Lung (tissue), 12 donors: ENCODE measurements around the gene AGBL4. TPM values are rescaled to one million over a fixed set of nuclear protein-coding genes. Genes with fewer than 3 reads are reported as not detected.

Source experiments
- ATAC-seq: fragments of 200-7000 bp; cut with Tn5 transposase; one replicate; pipeline ENCODE4 v1.9.1; 2020; ENCODE audit warnings: moderate number of reproducible peaks; ENCODE audit not compliant: insufficient read depth, low FRiP score
- DNase-seq, 3 donors: peaks; one replicate each; pipeline ENCODE4 v3.0.0-alpha.2; 2013 to 2017
- H3K27ac ChIP-seq, 2 donors: one replicate each; pipeline ENCODE4 v1.5.1; 2013; ENCODE audit warnings: mild to moderate bottlenecking in 2 of 2, moderate library complexity in 2 of 2, control low read depth in 1 of 2, inconsistent platforms in 1 of 2, low read depth in 1 of 2, low read length in 1 of 2
- H3K27me3 ChIP-seq, 3 donors: one replicate each; pipeline ENCODE4 v1.5.1; 2013; ENCODE audit warnings: low read length in 2 of 3; ENCODE audit not compliant: control insufficient read depth in 3 of 3, insufficient read depth in 3 of 3
- H3K36me3 ChIP-seq, 4 donors: one replicate each; pipeline ENCODE4 v1.5.1; 2013; ENCODE audit warnings: low read length in 4 of 4, mild to moderate bottlenecking in 1 of 4, moderate library complexity in 1 of 4; ENCODE audit not compliant: control insufficient read depth in 4 of 4, insufficient read depth in 4 of 4
- H3K4me1 ChIP-seq, 5 donors: one replicate each; pipeline ENCODE4 v1.5.1; 2013; ENCODE audit warnings: low read length in 5 of 5, mild to moderate bottlenecking in 2 of 5, moderate library complexity in 1 of 5; ENCODE audit not compliant: control insufficient read depth in 5 of 5, insufficient read depth in 5 of 5
- H3K4me3 ChIP-seq: one replicate; pipeline ENCODE4 v1.5.1; 2013; ENCODE audit warnings: mild to moderate bottlenecking, control low read depth, moderate library complexity
- H3K9ac ChIP-seq, 2 donors: one replicate each; pipeline ENCODE4 v1.5.1; 2013; ENCODE audit warnings: low read length in 2 of 2, control low read depth in 1 of 2; ENCODE audit not compliant: insufficient read depth in 1 of 2
- H3K9me3 ChIP-seq, 4 donors: one replicate each; pipeline ENCODE4 v1.5.1; 2013; ENCODE audit warnings: low read length in 3 of 4, mild to moderate bottlenecking in 1 of 4, moderate library complexity in 1 of 4; ENCODE audit not compliant: control insufficient read depth in 4 of 4, insufficient read depth in 3 of 4
- CTCF ChIP-seq: IDR thresholded peaks from 2 replicates; pipeline ENCODE4 v1.5.1; 2012; ENCODE audit warnings: mild to moderate bottlenecking; ENCODE audit errors: control extremely low read depth, extremely low read depth
- WGBS, 2 donors: extraction: QIAGEN DNeasy Blood & Tissue Kit; methylation state at CpG; one replicate each; pipeline ENCODE4 v1.1.7; 2013; 5-methylcytosine and 5-hydroxymethylcytosine counted together
- polyA plus RNA-seq, 2 donors: library from polyadenylated mRNA; stranded (reverse); fragments of 200-250 nt; gene quantifications; one replicate each; pipeline ENCODE4 v1.2.1, GENCODE V29; 2013
- total RNA-seq, 2 donors: library from RNA; depleted of rRNA in 1 of 2; stranded (reverse); fragments of >200 nt in 1 of 2; gene quantifications; one replicate each; pipeline ENCODE4 v1.2.1, GENCODE V29; 2014 to 2021
- donor health status: control.
- donor health status: control.
- donor health status: Bipolar disorder and iron deficiency.
- donor health status: healthy.
- donor health status: DM: yes; HTN: yes; CAD: no.

Gene AGBL4
- total and polyA plus RNA-seq, 4 donors: 0.24 to 7.5 (median 2.6) TPM

DNA sequence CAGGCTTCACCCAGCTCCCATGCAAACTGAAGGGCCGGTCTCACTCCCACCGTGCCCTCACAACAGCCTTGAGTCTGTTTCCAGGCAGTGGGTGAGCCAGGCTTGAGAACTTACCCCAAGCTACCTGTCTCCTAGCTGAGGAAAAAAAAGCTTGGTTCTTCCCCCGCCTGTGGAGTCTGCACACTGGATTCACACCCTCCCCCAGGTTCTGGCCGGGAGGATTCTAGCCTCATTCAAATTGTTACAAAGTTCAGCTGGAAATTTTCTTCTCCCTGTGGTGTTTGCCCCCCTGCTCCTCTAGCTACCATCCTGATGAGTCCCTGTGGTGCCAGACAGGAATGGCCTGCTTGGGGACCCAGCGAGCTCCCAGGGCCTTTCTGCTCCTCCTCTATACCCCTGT is 471.7 kb downstream of the AGBL4 start:
- Histone ChIP-seq H3K4me1 (no peaks in the 10 kb centered on the region), H3K4me3 (no peak overlapping the region), H3K36me3 (no peaks in the 10 kb centered on the region), H3K27ac (no peak overlapping the region), H3K9ac (no peak overlapping the region), H3K9me3 (peaks cover 0 to 14% (median 3%) of the 10 kb centered on the region in 4 donors), H3K27me3 (no peaks in the 10 kb centered on the region)
- 84 to 86% methylated on average over 5 of the region's 5 CpGs for WGBS, 2 donors
- no peak for DNase-seq
- ATAC-seq: no peak
- no peak for TF ChIP-seq CTCF

DNA sequence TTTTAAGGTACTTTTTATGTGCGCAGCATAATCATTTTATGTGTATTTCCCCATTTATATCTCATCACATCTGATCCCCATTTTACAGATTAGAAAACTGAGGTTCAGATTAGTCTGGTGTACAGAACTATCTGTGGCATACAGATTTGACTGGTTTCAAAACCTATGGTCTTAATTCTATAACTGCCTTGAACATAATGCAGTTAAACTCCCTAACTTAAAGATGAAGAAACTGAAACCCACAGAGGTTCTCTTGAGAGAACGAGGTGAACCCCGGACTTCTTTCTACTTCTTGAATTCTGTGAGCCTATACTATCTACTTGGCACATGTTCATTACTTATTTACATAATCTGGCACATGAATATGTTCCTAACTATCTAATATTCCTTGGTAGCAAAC is 479.1 kb downstream of the AGBL4 start:
- WGBS, 2 donors: 88 to 89% methylated on average over 3 of the region's 3 CpGs
- no peak for ATAC-seq

DNA sequence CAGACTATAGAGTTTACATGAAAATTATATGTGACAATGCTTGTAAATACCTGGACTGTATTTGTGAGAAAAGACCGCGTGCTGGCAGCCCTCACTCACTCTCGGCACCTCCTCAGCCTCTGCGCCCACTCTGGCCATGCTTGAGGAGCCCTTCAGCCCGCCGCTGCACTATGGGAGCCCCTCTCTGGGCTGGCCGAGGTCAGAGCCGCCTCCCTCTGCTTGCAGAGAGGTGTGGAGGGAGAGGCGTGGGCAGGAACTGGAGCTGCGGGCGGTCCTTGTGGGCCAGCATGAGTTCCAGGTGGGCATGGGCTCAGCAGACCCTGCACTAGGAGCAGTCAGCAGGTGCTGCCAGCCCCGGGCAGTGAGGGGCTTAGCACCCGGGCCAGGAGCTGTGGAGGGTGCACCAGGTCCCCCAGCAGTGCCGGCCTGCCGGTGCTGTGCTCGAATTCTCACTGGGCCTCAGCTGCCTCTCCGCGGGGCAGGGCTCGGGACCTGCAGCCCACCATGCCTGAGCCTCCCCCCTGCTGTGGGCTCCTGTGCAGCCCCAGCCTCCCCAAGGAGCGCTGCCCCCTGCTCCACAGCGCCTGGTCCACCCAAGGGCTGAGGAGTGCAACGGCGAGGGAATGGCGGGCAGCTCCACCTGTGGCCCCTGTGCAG is 482.5 kb downstream of the AGBL4 start:
- H3K27me3 ChIP-seq: no peaks in the 10 kb centered on the region
- ATAC-seq (no peak), DNase-seq (no peak)
- 89 to 94% methylated on average over 22 to 24 of the region's 24 CpGs for WGBS, 2 donors
- H3K4me1 ChIP-seq: no peaks in the 10 kb centered on the region
- H3K36me3 ChIP-seq: no peaks in the 10 kb centered on the region
- TF ChIP-seq CTCF: no peak
- H3K4me3 ChIP-seq: no peak overlapping the region
- no peak overlapping the region for H3K27ac ChIP-seq
- no peak overlapping the region for H3K9ac ChIP-seq
- peaks cover 0 to 9% (median 3%) of the 10 kb centered on the region in 4 donors for H3K9me3 ChIP-seq

More for the DNA sequence above, 479.1 kb downstream of the AGBL4 start:
- no peaks in the 10 kb centered on the region for H3K36me3 ChIP-seq
- no peaks in the 10 kb centered on the region for H3K27me3 ChIP-seq
- no peaks in the 10 kb centered on the region for H3K4me1 ChIP-seq
- H3K27ac ChIP-seq: no peak overlapping the region
- DNase-seq: no peak
- H3K9me3 ChIP-seq: peaks cover 0 to 9% (median 3%) of the 10 kb centered on the region in 4 donors
- no peak overlapping the region for H3K4me3 ChIP-seq
- H3K9ac ChIP-seq: no peak overlapping the region
- TF ChIP-seq CTCF: no peak
